Measurements from ENCODE around the gene HOXB9. TPM values are rescaled to one million over a fixed set of nuclear protein-coding genes. Genes with fewer than 3 reads are reported as not detected.

HOXB9 gene
- total RNA-seq, 4 donors from 2014 or later, result not detected

GRCh38 chr17:48631693-48632578, 5.8 kb upstream of the HOXB9 start:
- TF ChIP-seq POLR2A (IDR thresholded peaks at IDR 0.05) (no peak), POLR2AphosphoS5 (IDR thresholded peaks at IDR 0.05) (no peak), EP300 (IDR thresholded peaks at IDR 0.05) (no peak)
- TF ChIP-seq, protein P1, sequence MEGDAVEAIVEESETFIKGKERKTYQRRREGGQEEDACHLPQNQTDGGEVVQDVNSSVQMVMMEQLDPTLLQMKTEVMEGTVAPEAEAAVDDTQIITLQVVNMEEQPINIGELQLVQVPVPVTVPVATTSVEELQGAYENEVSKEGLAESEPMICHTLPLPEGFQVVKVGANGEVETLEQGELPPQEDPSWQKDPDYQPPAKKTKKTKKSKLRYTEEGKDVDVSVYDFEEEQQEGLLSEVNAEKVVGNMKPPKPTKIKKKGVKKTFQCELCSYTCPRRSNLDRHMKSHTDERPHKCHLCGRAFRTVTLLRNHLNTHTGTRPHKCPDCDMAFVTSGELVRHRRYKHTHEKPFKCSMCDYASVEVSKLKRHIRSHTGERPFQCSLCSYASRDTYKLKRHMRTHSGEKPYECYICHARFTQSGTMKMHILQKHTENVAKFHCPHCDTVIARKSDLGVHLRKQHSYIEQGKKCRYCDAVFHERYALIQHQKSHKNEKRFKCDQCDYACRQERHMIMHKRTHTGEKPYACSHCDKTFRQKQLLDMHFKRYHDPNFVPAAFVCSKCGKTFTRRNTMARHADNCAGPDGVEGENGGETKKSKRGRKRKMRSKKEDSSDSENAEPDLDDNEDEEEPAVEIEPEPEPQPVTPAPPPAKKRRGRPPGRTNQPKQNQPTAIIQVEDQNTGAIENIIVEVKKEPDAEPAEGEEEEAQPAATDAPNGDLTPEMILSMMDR (IDR thresholded peaks at IDR 0.05), result no peak
- Histone ChIP-seq H3K36me3 (no peaks in the 10 kb centered on the region), H3K4me1 (peaks cover 0 to 20% (median under 1%) of the 10 kb centered on the region in 3 donors), H3K27me3 (peaks cover 100% of the 10 kb centered on the region), H3K9me3 (peaks cover 0 to 4% (median 0%) of the 10 kb centered on the region in 3 donors), H3K4me3 (no peak overlapping the region), H3K27ac (no peak overlapping the region)
- WGBS, 2 donors (ENCODE audit: low coverage in 1 of 2), result 10% methylated on average over 2 of the region's 7 CpGs; no CpG with 5 or more reads in 1 of the 2 donors
- no peak for ATAC-seq

DNA sequence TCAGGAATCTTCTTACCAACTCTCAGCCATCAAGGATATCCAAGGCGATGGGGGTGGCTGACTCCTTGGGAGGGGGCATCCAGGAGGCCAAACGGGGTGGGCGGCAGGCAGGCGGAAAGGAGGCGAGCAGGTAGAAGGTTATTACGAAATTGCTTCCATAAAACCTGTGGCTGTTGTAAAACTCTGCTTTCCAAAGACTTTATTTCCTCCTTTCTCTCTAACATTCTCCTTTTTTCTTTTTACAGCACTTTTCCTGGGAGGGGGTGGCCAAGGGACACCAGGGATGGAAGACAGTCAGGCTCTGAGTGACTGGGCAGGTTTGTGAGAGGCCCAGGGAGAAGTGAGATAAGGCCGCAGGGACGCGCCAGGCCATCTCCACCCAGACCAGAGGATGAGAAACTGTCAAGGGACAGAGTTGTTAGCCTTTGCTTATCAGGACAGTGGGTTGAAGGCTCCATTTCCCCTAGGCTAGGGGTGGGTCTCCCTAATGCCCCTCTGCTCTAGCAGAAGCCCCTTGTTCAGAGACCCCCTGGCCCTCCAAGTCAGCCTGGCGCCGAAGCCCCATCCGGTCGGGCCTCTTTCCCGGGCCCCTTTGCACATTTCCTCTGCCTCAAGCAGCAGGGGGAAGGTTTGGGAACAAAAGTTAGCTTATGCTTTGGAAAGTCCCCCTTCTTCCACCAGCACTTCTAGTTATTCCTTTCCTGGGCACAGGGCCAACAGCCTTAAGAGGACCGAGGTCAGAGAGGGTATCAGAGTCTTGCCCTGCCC, 5.0 kb upstream of the HOXB9 start:
- TF ChIP-seq POLR2AphosphoS5 (IDR thresholded peaks at IDR 0.05) (no peak), EP300 (IDR thresholded peaks at IDR 0.05) (no peak), POLR2A (IDR thresholded peaks at IDR 0.05) (no peak)
- TF ChIP-seq, protein P1 (IDR thresholded peaks at IDR 0.05), result no peak
- Histone ChIP-seq H3K4me1 (peaks cover 0 to 21% (median 8%) of the 10 kb centered on the region in 3 donors), H3K9me3 (peaks cover 0 to 4% (median 0%) of the 10 kb centered on the region in 3 donors), H3K27ac (no peak overlapping the region), H3K36me3 (no peaks in the 10 kb centered on the region), H3K27me3 (peaks cover 100% of the 10 kb centered on the region), H3K4me3 (no peak overlapping the region)
- no peak for ATAC-seq
- WGBS, 2 donors (ENCODE audit: low coverage in 1 of 2), result 7 to 21% methylated on average over 6 to 10 of the region's 15 CpGs

- TF ChIP-seq EP300 (IDR thresholded peaks at IDR 0.05) (no peak), POLR2A (IDR thresholded peaks at IDR 0.05) (no peak), POLR2AphosphoS5 (IDR thresholded peaks at IDR 0.05) (no peak)
- TF ChIP-seq, protein P1 (IDR thresholded peaks at IDR 0.05), result no peak
- peaks cover 0 to 29% (median 17%) of the 10 kb centered on the region in 3 donors for H3K4me1 ChIP-seq
- H3K27me3 ChIP-seq, result peaks cover 100% of the 10 kb centered on the region
- H3K36me3 ChIP-seq, result no peaks in the 10 kb centered on the region
- no peak overlapping the region for H3K4me3 ChIP-seq
- H3K9me3 ChIP-seq, result peaks cover 0 to 4% (median 0%) of the 10 kb centered on the region in 3 donors
- ATAC-seq, result no peak
- 31 to 33% methylated on average over 13 to 15 of the region's 15 CpGs for WGBS, 2 donors (ENCODE audit: low coverage in 1 of 2)
- no peak overlapping the region for H3K27ac ChIP-seq
Measured at GRCh38 chr17:48630009-48630924, 4.1 kb upstream of the HOXB9 start.

DNA sequence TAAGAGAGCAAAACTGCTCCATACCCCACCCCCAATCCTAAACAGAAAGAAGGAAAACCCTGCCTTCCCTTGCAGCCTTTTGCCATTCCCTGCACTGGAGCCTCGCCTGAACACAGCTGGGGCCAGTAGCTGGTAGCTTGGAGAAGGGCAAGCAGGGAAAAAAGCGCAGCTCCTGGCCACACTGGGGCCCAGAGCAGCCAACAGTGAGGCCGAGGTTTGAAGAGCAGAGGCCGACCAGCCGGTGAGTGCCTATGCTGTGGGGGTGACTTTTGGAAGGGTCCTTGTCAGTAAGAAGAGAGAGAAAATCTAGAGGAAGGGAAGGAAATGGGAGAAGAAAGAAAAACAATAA, 3.2 kb upstream of the HOXB9 start:
- Histone ChIP-seq H3K9me3 (peaks cover 0 to 4% (median 0%) of the 10 kb centered on the region in 3 donors), H3K36me3 (no peaks in the 10 kb centered on the region), H3K4me3 (no peak overlapping the region), H3K4me1 (peaks cover 0 to 37% (median 23%) of the 10 kb centered on the region in 3 donors), H3K27ac (no peak overlapping the region), H3K27me3 (peaks cover 100% of the 10 kb centered on the region)
- TF ChIP-seq POLR2AphosphoS5 (IDR thresholded peaks at IDR 0.05) (no peak), EP300 (IDR thresholded peaks at IDR 0.05) (no peak), POLR2A (IDR thresholded peaks at IDR 0.05) (no peak)
- TF ChIP-seq, protein P1 (IDR thresholded peaks at IDR 0.05), result no peak
- ATAC-seq, result no peak
- WGBS, 2 donors (ENCODE audit: low coverage in 1 of 2), result 8 to 16% methylated on average over 2 to 3 of the region's 5 CpGs
